ENCODE measurements around the gene SLC39A13. TPM values are rescaled to one million over a fixed set of nuclear protein-coding genes. Genes with fewer than 3 reads are reported as not detected.

SLC39A13 gene
- polyA plus RNA-seq, 3 donors = 4.8 to 27.4 (median 5.9) TPM

- peaks cover 79% of the 10 kb centered on the region for H3K79me2 ChIP-seq (ENCODE audit: insufficient read depth, low read length)
- peaks cover 0 to 8% of the 10 kb centered on the region in 2 donors for H3K36me3 ChIP-seq (replicated peaks in 1 of 2; ENCODE audit: control insufficient read depth in 1 of 2, insufficient read depth in 2 of 2, low read length in 2 of 2)
- H3K4me3 ChIP-seq (replicated peaks in 1 of 3; ENCODE audit: low read depth in 2 of 3, low read length in 3 of 3) = peak overlapping the region in 1 of 3 experiments; percentile 65
- H3K27me3 ChIP-seq (ENCODE audit: control insufficient read depth in 2 of 2, insufficient read depth in 2 of 2, low read length in 2 of 2) = no peaks in the 10 kb centered on the region
- intact Hi-C loops (cut with micrococcal nuclease) = loop anchor here in 1 of 2 donors (1.0 kb wide), 1 partner anchor 17 kb away; no protein-coding TSS in a partner anchor
- H4K20me1 ChIP-seq (ENCODE audit: insufficient read depth, low read length) = no peaks in the 10 kb centered on the region
- no peak for TF ChIP-seq CTCF (IDR thresholded peaks at IDR 0.05)
- H2AFZ ChIP-seq (ENCODE audit: insufficient read depth, low read depth, low read length, poor library complexity, severe bottlenecking) = no peak overlapping the region
- Mint-ChIP-seq H3K4me1 (peaks cover 76% of the 10 kb centered on the region), H3K27ac (peak overlapping the region; percentile 99 to 100 (median 100)), H3K27me3 (ENCODE audit: low read depth in 3 of 3) (peaks cover 0 to 3% (median 0%) of the 10 kb centered on the region in 3 donors), H3K9me3 (peaks cover 0 to 2% (median 0%) of the 10 kb centered on the region in 7 donors), H3K36me3 (peaks cover 20 to 55% of the 10 kb centered on the region in 2 donors), H3K4me3 (peak overlapping the region; percentile 80 to 90)
- H3K4me2 ChIP-seq (replicated peaks; ENCODE audit: extremely low read depth, low read length, poor library complexity, severe bottlenecking) = peak overlapping the region; percentile 79
- 25% methylated on average over 14 of the region's 14 CpGs for WGBS (ENCODE audit: insufficient coverage)
- H3K27ac ChIP-seq (ENCODE audit: low read depth in 1 of 2, low read length in 2 of 2) = peak overlapping the region; percentile 98 to 100
- peaks cover 86 to 88% of the 10 kb centered on the region in 2 donors for H3K4me1 ChIP-seq (ENCODE audit: control insufficient read depth in 1 of 2, insufficient read depth in 2 of 2, low read length in 2 of 2)
- H3K9ac ChIP-seq (ENCODE audit: insufficient read depth, low read length, poor library complexity, severe bottlenecking) = peak overlapping the region; percentile 99
- DNase-seq = peak in 1 of 3 donors; percentile 64
- no peaks in the 10 kb centered on the region for H3K9me3 ChIP-seq (replicated peaks in 1 of 2; ENCODE audit: control insufficient read depth in 1 of 2, insufficient read depth in 1 of 2, low read length in 2 of 2)
These were observed 15.7 kb upstream of the SLC39A13 start for GRCh38 chr11:47392546-47393162.

GRCh38 chr11:47393163-47394049 lies 15.0 kb upstream of the SLC39A13 start:
- DNase-seq = peak; percentile 80 to 86 (median 83)
- Mint-ChIP-seq H3K27me3 (ENCODE audit: low read depth in 3 of 3) (no peaks in the 10 kb centered on the region), H3K4me1 (peaks cover 74% of the 10 kb centered on the region), H3K9me3 (peaks cover 0 to 2% (median 0%) of the 10 kb centered on the region in 7 donors), H3K4me3 (peak overlapping the region; percentile 80 to 90), H3K36me3 (peaks cover 18 to 52% of the 10 kb centered on the region in 2 donors), H3K27ac (peak overlapping the region; percentile 99 to 100 (median 100))
- Histone ChIP-seq H3K27ac (ENCODE audit: low read depth in 1 of 2, low read length in 2 of 2) (peak overlapping the region; percentile 98 to 100), H3K79me2 (ENCODE audit: insufficient read depth, low read length) (peaks cover 78% of the 10 kb centered on the region), H2AFZ (ENCODE audit: insufficient read depth, low read depth, low read length, poor library complexity, severe bottlenecking) (no peak overlapping the region), H3K27me3 (ENCODE audit: control insufficient read depth in 2 of 2, insufficient read depth in 2 of 2, low read length in 2 of 2) (no peaks in the 10 kb centered on the region), H4K20me1 (ENCODE audit: insufficient read depth, low read length) (no peaks in the 10 kb centered on the region), H3K4me1 (ENCODE audit: control insufficient read depth in 1 of 2, insufficient read depth in 2 of 2, low read length in 2 of 2) (peaks cover 81 to 82% of the 10 kb centered on the region in 2 donors), H3K9me3 (replicated peaks in 1 of 2; ENCODE audit: control insufficient read depth in 1 of 2, insufficient read depth in 1 of 2, low read length in 2 of 2) (no peaks in the 10 kb centered on the region), H3K9ac (ENCODE audit: insufficient read depth, low read length, poor library complexity, severe bottlenecking) (peak overlapping the region; percentile 99), H3K36me3 (replicated peaks in 1 of 2; ENCODE audit: control insufficient read depth in 1 of 2, insufficient read depth in 2 of 2, low read length in 2 of 2) (peaks cover 0 to 7% of the 10 kb centered on the region in 2 donors), H3K4me3 (replicated peaks in 1 of 3; ENCODE audit: low read depth in 2 of 3, low read length in 3 of 3) (peak overlapping the region; percentile 5 to 65 (median 51)), H3K4me2 (replicated peaks; ENCODE audit: extremely low read depth, low read length, poor library complexity, severe bottlenecking) (peak overlapping the region; percentile 79)
- no peak for TF ChIP-seq CTCF (IDR thresholded peaks at IDR 0.05)
- intact Hi-C loops (cut with micrococcal nuclease) = loop anchor here in 1 of 2 donors (1.0 kb wide), 1 partner anchor 18 kb away; no protein-coding TSS in a partner anchor
- 2% methylated on average over 17 of the region's 20 CpGs for WGBS (ENCODE audit: insufficient coverage)
